Stimulated activated CD4-positive, alpha-beta T cell treated with anti-CD3 and anti-CD28 coated beads, Interleukin-2, amount 100 ng/mL, for 4 hours (primary cell): ENCODE measurements around the gene KRT5.
"Not testable (repeated sequence)": the region's sequence is repeated elsewhere in the genome, so short reads cannot be mapped to it uniquely, and the experiment has no call there.

Experiments
- DNase-seq: peaks from one replicate; pipeline ENCODE4 v3.0.0-alpha.2; 2020; ENCODE audit warnings: low read depth

The KRT5 gene

DNA sequence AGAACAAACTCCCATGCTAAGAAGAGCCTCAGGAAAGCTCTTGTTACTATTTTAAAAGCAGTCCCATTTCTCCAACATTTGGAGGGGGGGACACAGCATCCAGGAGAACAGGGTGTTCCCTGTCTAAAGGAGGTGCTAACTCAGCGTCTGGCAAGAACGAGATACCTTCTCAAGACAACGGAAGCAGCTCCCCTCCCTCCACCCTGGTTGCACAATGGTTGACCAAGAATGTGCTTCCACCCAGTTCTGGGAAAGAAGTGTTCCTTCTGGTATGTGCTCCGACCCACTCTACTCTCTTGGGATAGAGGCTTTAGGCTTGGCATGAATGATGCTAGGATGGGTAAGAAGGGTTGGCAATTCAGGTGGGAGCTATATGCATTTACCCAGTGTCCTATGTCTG, 25.7 kb downstream of the KRT5 start:
- DNase-seq = no peak

DNA sequence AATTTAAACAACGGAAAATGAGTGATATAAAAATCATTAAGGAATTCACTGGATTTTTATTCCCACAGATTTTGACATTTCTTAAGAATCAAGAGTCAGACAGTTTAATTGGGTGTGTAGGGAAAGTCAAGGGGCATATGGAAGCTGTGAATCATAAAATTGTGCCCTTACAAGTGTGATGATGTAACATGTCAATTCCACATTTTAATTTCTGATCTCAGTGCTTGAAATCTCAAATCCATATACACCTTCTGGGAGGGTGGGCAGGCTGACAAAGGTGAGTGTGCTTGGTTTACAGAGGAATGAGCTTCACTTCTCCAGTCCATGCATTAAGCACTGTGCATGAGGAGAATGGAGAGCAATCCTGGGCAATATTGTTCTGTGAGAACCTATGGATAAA, 26.1 kb downstream of the KRT5 start:
- DNase-seq = no peak

DNA sequence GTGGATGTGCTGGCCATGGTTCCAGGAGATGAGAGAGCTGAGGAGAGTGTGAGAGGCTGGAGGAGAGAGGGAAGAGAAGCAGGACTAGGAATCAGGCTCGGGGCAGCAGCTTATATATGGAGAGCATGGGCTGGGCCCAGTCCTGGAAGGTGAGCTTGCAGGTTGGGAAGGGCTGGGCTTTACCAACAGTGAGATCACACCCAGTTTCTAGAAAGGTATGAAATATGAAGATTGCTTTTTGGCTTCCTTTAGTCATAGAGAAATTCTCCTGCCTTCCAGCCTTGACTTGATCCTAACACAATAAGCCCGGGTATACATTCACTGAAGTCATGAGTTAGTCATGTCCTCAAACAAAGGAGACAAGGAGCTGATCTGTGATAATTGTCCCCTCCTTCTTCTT, 27.0 kb downstream of the KRT5 start, which contains the start of gene KRT6A:
Gene KRT6A, minus strand, starts transcription at position 86 of the 400 bp plus-strand sequence. Its CDS starts 69 bp downstream, at position 17.
- DNase-seq = no peak

DNA sequence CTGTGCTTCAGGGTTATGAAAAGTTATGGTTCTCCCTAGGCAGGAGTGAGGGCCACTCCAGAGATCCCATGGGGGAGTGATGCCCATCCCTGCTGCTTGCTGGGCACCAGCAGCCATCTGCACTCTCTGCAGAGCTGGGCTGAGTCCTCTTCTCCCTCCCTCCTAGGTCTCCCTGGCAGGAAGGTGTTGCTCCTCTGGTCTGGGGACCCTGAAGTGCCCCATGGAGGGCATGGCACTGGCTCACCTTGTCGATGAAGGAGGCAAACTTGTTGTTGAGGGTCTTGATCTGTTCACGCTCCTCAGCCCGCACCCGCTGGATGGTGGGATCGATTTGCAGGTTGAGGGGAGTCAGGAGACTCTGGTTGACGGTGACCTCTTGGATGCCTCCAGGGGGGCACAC, 27.8 kb downstream of the KRT5 start:
- DNase-seq = not testable (repeated sequence)

DNA sequence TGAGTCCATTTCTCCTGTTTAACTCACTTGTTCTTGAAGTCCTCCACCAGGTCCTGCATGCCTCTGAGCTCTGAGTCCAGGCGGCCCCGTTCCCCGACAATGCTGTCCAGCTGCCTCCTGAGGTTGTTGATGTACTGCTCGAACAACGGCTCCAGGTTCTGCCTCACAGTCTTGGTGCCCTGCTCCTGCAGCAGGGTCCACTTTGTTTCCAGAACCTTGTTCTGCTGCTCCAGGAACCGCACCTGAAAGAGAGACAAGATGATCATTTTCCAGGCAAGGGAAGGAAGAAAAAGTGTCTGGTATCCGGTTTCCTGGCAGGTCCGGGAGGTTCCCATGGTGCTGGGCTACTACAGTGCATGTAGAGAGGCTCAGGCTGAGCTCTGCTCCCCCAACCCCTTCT, 28.7 kb downstream of the KRT5 start:
- DNase-seq = not testable (repeated sequence)

DNA sequence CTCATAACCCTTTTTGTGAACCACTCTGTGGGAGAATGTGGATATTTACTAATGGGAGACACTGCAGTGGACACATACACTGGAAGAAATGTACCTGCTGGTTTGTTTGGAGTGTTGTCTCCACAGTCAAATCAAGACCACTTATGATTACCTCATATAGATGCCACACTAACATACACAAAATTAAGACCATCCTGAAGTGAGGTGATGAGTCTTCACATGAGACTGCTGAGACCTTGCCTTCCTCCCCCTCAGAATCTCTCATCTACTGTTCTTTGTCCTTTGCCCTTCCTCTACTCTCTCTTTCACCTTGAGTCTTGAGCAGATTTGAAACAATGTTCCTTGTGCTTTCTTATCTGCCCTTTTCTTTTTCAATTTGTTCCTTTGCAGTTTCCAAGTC, 31.5 kb downstream of the KRT5 start:
- DNase-seq = no peak

DNA sequence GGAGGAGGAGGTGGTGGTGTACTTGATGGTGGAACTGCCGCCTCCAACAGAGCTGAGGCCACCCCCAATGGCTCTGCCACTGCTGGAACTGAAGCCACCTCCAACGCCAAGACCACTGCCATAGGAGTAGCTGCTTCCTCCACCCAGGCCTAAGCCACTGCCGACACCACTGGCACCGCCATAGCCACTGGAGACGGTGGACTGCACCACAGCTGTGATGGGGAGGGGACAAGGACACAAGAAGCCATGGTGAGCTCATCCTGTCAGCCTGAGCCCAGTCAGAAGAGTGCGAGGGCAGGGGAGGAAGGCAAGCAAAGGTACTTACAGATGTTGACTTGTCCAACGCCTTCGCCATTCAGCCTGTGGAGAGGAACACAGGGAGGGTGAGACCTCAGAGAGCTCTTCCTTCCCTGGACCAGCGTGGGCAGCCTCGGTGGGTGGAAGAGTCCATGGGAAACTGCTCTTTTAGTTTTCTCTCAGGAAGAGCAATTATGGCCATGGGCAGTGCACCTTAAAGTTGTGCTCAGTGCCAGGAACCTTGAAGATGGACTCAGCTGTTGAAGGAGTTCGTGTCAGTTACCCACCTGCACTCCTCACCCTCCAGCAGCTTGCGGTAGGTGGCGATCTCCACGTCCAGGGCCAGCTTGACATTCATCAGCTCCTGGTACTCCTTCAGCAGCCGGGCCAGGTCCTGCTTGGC, 32.3 kb downstream of the KRT5 start:
- not testable (repeated sequence) for DNase-seq

DNA sequence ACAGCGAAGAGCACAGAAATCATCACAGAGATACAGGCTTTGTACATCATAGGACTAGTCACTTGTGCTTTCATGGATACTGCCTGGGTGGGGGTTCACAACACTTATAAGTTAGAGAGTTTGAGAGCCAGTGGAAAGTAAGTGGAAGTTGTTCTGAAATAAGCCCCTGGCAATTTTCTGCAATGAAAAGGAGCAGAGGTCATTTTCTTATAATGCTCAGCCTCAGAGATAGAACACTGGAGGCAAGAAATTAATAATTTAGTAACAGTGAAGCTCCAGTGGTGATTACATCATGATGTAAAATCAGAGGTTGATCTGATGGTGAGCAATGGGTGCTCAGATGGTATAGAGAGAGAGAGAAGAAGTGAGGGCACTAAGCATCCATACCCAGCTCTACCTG, 33.0 kb downstream of the KRT5 start:
- no peak for DNase-seq

DNA sequence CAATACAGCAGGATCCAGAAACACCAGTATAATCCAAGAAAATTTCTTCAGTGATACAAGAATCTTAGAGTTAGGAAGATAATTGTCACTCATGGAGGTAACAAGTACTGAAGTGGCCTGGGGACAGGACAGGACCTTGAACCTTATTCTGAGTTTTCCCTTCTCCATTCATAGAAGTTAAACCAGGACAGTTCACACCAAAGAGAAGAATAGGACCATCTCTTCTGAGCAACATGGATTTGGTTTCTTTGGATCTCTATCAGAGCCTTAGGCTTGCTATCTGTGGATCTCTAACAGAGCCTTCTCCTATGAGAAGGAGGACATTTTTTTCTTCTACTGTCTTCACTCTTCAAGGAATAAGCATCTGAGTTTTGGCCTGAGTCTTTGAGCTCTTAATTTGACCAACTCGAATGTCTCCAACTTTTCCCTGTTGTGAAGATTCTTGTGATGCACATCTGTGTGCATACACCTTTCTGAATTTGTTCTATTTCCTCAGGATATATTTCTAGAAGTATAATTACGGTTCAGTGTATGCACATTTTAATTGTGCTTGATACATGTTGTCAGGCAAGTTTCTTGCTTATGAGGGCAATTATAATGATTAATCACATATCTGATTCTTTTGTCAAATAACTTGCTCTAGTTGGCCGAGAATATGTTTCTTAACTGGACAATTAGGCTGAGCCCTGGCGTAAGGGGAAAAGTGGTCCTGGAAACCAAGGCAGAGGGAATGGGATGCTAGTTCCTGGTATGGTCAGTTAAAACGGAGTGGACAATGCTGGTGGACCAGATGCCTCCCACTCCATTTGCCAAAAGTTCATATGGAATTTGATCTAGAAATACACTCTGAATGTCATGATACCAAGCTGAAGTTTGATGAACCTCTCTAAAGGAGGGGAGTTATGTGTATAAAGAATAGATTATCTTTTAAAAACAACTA, 33.8 kb downstream of the KRT5 start:
- no peak for DNase-seq

DNA sequence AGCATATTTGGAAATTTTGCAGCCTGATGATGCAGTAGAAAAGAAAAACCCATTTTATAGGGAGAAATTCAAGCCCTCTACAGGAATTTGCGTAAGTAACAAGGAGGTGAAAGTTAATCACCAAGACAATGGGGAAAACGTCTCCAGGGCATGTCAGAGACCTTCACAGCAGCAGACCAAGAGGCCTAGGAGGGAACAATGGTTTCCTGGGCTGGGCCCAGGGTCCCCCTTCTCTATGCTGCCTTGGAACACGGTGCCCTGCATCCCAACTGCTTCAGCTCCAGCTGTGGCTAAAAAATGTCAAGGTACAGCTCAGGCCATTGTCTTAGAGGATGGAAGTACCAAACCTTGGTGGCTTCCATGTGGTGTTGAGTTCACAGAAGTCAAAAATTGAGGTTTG, 40.1 kb downstream of the KRT5 start:
- no peak for DNase-seq

DNA sequence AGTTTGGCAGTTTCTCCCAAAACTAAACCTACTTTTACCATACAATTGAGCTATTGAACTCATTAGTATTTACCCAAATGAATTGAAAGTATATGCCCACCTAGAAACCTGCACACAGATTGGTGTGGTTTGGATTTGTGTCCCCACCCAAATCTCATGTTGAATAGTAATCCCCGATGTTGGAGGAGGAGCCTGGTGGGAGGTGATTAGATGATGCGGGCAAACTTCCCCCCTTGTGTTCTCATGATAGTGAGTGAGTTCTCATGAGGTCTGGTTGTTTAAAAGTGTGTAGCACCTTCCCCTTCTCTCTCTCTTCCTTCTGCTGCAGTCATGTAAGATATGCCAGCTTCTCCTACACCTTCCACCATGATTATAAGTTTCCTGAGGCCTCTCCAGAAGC, 42.5 kb downstream of the KRT5 start:
- no peak for DNase-seq

DNA sequence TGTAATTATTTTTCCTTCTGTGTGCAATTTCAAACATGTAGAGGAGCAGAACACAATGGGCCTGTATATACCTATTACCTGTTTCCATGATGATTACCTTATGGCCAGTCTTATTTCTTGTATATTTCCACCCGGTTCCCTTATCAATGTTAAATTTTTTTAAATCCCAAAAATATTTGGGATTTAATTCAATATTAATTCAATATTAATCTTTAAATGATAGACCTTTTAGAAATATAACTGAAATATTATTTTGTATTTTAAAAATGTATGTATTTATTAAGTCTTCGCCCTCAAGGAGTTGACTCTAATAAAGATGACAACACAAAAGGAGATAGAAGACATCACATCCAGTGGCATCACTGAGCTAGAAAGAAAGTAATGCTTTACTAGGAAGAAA, 46.0 kb downstream of the KRT5 start:
- no peak for DNase-seq

DNA sequence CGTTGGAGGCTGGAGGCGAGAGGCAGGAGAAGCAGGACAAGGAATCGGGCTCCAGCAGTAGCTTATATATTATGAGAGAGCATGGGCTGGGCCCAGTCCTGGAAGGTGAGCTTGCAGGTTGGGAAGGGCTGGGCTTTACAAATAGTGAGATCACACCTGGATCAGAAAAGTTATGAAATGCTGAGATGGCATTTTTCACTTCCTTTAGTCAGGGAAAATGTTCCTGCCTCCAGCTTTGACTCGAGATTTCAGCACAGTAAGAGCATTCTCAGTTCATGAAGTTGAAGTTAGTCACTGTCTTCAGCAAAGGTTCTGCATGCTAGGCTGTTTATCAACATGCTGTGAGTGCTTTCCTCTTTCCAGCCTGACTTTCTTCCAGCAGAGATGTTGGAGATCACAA, 46.4 kb downstream of the KRT5 start, which contains the start of gene KRT6C:
Gene KRT6C, minus strand, starts transcription at position 38 of the 400 bp plus-strand sequence. CDS start 68 bp downstream, outside the sequence.
- DNase-seq = no peak

DNA sequence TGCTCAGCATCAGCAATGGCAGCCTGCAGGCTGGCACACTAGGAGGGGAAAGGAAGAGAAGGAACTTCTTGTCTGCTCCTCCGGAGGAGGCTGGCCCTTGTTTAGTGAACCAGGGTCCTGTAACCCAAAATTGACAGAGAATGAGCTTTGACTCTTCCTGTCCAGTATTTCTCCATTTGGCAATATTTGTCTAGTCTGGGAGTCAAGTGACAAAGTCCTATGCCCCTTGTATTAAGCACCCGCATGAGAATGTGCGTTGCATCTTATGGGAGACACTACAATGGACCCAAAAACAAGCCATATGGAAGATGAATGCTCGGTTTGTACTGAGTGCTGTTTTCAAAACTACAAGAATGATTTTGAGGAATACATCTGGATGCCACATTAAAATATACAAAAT, 50.3 kb downstream of the KRT5 start:
- no peak for DNase-seq

DNA sequence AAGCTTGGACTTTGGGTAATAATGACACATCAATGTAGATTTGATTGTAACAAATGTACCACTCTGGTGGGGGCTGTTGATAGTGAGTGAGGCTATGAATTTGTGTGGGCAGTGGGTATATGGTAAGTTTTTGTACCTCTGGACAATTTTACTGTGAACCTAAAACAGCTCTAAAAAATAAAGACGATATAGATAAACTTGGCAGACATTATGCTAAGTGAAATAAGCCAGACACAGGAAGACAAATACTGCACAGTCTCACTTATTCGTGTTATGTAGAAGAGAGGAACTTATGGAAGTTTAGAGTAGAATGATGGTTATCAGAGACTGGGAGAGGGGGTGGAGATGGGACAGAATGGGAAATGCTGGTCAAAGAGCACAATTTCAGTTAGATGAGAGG, 55.3 kb downstream of the KRT5 start:
- DNase-seq = no peak
